SK-N-SH treated with all-trans-retinoic acid at 6 μM for 48 hours (cell line): ENCODE measurements around the gene PRKCQ.

Experiments
- ATAC-seq: fragments of 200-7000 bp; cut with Tn5 transposase; 3 replicates; pipeline ENCODE4 v1.9.1; 2020; ENCODE audit warnings: mild to moderate bottlenecking, moderate library complexity
- ARNTL ChIP-seq: fragments of 450-650 bp; formaldehyde crosslinking; IDR thresholded peaks from 2 replicates; pipeline ENCODE4 v1.5.0; 2020; ENCODE audit warnings: low read depth, mild to moderate bottlenecking, moderate library complexity, borderline replicate concordance
- BACH2 ChIP-seq: fragments of 250-450 bp; sonication (Bioruptor Pico); IDR thresholded peaks from 2 replicates; pipeline ENCODE4 v1.9.0; 2021; ENCODE audit warnings: mild to moderate bottlenecking, borderline replicate concordance
- CSDC2 ChIP-seq: fragments of 250-450 bp; sonication (Bioruptor Pico); IDR thresholded peaks from 2 replicates; pipeline ENCODE4 v1.5.0; 2020; ENCODE audit warnings: mild to moderate bottlenecking, moderate library complexity
- ESRRG ChIP-seq: fragments of 250-450 bp; sonication (Bioruptor Pico); IDR thresholded peaks from 2 replicates; pipeline ENCODE4 v1.6.1; 2021; ENCODE audit warnings: mild to moderate bottlenecking
- GLIS3 ChIP-seq: fragments of 250-450 bp; sonication (Bioruptor Pico); IDR thresholded peaks from 2 replicates; pipeline ENCODE4 v1.5.0; 2020; ENCODE audit warnings: mild to moderate bottlenecking, moderate library complexity
- ISL1 ChIP-seq: fragments of 250-450 bp; sonication (Bioruptor Pico); IDR thresholded peaks from 2 replicates; pipeline ENCODE4 v2.1.2; 2022; ENCODE audit warnings: mild to moderate bottlenecking, moderate library complexity
- OSR1 ChIP-seq: fragments of 250-450 bp; sonication (Bioruptor Pico); IDR thresholded peaks from 2 replicates; pipeline ENCODE4 v1.8.0; 2022; ENCODE audit warnings: moderate library complexity, mild to moderate bottlenecking, inconsistent platforms
- PPARA ChIP-seq: fragments of 250-450 bp; sonication (Bioruptor Pico); IDR thresholded peaks from 2 replicates; pipeline ENCODE4 v1.5.0; 2020; ENCODE audit warnings: mild to moderate bottlenecking, borderline replicate concordance
- RARB ChIP-seq: fragments of 250-450 bp; sonication (Bioruptor Pico); IDR thresholded peaks from 2 replicates; pipeline ENCODE4 v1.8.0; 2021; ENCODE audit warnings: mild to moderate bottlenecking, moderate library complexity
- SNAI2 ChIP-seq: fragments of 250-450 bp; sonication (Bioruptor Pico); IDR thresholded peaks from 2 replicates; pipeline ENCODE4 v1.5.0; 2020; ENCODE audit warnings: mild to moderate bottlenecking, moderate library complexity
- TCF4 ChIP-seq: fragments of 250-450 bp; sonication (Bioruptor Pico); IDR thresholded peaks from 2 replicates; pipeline ENCODE4 v1.8.0; 2021; ENCODE audit warnings: mild to moderate bottlenecking, moderate library complexity, borderline replicate concordance
- TOX ChIP-seq: fragments of 250-450 bp; sonication (Bioruptor Pico); IDR thresholded peaks from 2 replicates; pipeline ENCODE4 v1.8.0; 2021; ENCODE audit warnings: mild to moderate bottlenecking, moderate library complexity, borderline replicate concordance
- ZC3H10 ChIP-seq: fragments of 250-450 bp; sonication (Bioruptor Pico); IDR thresholded peaks from 2 replicates; pipeline ENCODE4 v1.5.1; 2021; ENCODE audit warnings: mild to moderate bottlenecking, moderate library complexity
- ZFP3 ChIP-seq: fragments of 250-450 bp; sonication (Bioruptor Pico); IDR thresholded peaks from 2 replicates; pipeline ENCODE4 v1.5.0; 2020; ENCODE audit warnings: mild to moderate bottlenecking, moderate library complexity
- ZFP30 ChIP-seq: fragments of 450-650 bp; formaldehyde crosslinking; IDR thresholded peaks from 2 replicates; pipeline ENCODE4 v1.5.0; 2022; ENCODE audit warnings: mild to moderate bottlenecking, moderate library complexity
- ZNF565 ChIP-seq: fragments of 450-650 bp; formaldehyde crosslinking; conservative IDR thresholded peaks from 2 replicates; pipeline ENCODE4 v1.5.0; 2020; ENCODE audit warnings: low read depth, mild to moderate bottlenecking, moderate library complexity
- ZNF70 ChIP-seq: fragments of 450-650 bp; formaldehyde crosslinking; IDR thresholded peaks from 2 replicates; pipeline ENCODE4 v1.5.0; 2020; ENCODE audit warnings: mild to moderate bottlenecking, moderate library complexity
- ZNF8 ChIP-seq: fragments of 450-650 bp; formaldehyde crosslinking; IDR thresholded peaks from 2 replicates; pipeline ENCODE4 v1.5.0; 2020; ENCODE audit warnings: mild to moderate bottlenecking, moderate library complexity
- TF ChIP-seq, protein P1 (sequence below): fragments of 250-450 bp; sonication (Bioruptor Pico); IDR thresholded peaks from 2 replicates; pipeline ENCODE4 v1.5.1; 2021; ENCODE audit warnings: mild to moderate bottlenecking, moderate library complexity
- TF ChIP-seq, protein P2 (sequence below): fragments of 250-450 bp; sonication (Bioruptor Pico); IDR thresholded peaks from 2 replicates; pipeline ENCODE4 v1.8.0; 2021; ENCODE audit warnings: low read depth, mild to moderate bottlenecking, moderate library complexity, borderline replicate concordance
- TF ChIP-seq, protein P3 (sequence below): fragments of 250-450 bp; sonication (Bioruptor Pico); IDR thresholded peaks from 2 replicates; pipeline ENCODE4 v1.5.1; 2020; ENCODE audit warnings: low read depth, mild to moderate bottlenecking, moderate library complexity
- TF ChIP-seq, protein P4 (sequence below): fragments of 250-450 bp; sonication (Bioruptor Pico); IDR thresholded peaks from 2 replicates; pipeline ENCODE4 v1.5.0; 2020; ENCODE audit warnings: mild to moderate bottlenecking, moderate library complexity

PRKCQ gene

DNA sequence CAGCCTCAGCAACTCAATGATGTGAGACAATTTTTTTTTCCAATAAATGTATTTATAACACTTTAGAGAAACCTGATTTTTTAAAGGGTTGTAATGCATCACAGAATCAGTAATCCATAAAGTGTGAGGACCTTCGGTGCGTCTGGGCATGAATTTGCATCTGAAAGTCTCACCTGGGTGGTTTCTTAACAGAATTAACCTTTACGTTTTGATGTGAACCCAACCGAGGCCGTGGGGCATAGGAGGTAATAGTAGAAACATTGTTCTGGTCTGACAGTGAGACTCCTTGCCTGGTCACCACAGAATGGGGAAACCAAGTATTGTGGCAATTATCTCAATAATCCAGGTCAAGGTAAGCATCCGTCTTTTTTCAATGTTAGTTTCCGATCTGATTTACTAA, 114.6 kb downstream of the PRKCQ start:
- TF ChIP-seq ZC3H10 (CRISPR knock-in tag) (no peak), ZFP30 (no peak), ISL1 (CRISPR knock-in tag) (no peak), PPARA (no peak), RARB (no peak), TOX (CRISPR knock-in tag) (no peak), GLIS3 (no peak)
- TF ChIP-seq, protein P1, sequence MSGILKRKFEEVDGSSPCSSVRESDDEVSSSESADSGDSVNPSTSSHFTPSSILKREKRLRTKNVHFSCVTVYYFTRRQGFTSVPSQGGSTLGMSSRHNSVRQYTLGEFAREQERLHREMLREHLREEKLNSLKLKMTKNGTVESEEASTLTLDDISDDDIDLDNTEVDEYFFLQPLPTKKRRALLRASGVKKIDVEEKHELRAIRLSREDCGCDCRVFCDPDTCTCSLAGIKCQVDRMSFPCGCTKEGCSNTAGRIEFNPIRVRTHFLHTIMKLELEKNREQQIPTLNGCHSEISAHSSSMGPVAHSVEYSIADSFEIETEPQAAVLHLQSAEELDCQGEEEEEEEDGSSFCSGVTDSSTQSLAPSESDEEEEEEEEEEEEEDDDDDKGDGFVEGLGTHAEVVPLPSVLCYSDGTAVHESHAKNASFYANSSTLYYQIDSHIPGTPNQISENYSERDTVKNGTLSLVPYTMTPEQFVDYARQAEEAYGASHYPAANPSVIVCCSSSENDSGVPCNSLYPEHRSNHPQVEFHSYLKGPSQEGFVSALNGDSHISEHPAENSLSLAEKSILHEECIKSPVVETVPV: no peak
- no peak for ATAC-seq

DNA sequence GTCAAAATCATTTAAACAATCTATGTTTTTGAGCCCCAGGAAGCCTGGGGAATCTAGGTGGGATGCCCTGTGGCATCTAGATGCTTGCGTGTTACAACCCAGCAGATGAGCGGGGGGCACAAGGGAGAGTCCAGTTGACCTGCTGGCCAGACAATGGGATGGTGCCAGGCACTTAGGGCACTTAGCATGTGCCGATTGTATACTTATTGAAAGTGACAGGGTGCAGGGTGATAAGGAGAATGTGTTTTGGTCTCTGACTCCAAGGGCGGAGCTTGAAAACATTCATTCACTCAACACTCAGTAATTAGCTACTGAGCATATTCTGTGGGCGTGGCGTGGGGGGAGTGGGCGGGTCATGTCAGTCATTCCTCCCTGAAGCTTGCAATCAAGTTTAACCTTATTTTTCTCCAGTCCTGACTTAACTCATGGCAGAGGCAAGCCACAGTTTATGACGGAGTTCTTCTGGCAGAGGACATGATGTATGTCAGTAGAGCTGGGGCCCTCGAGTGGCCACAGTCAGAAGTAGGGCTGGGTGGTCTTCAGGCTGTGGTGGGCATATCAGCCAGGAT, 115.1 kb downstream of the PRKCQ start:
- no peak for TF ChIP-seq ZNF8 (CRISPR knock-in tag)
- no peak for TF ChIP-seq ZNF565 (CRISPR knock-in tag)
- TF ChIP-seq GLIS3: no peak
- no peak for TF ChIP-seq OSR1 (CRISPR knock-in tag)
- no peak for TF ChIP-seq BACH2 (CRISPR knock-in tag)
- no peak for TF ChIP-seq ARNTL (CRISPR knock-in tag)
- TF ChIP-seq ZFP3 (CRISPR knock-in tag): no peak
- no peak for TF ChIP-seq ESRRG (CRISPR knock-in tag)
- TF ChIP-seq CSDC2 (CRISPR knock-in tag): no peak
- no peak for ATAC-seq

DNA sequence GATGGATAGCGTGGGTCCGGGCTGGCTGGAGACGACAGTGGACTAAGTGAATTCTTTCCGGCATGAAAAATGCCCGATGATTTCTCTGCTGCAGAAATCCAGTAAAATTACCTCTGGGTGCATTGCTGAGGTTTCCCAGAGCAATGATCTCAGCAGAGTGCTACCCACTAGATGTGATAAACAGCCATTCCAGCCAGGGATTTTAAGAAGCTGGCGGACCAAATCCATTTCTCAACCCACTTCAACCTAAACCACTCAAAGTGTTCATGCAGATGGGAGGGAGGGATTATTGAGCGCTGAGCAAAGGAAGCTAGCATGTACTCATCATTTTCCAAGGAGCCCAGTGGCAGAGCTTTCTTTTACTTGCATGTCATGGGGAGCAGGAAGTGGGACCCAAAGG, 116.7 kb downstream of the PRKCQ start:
- no peak for ATAC-seq

DNA sequence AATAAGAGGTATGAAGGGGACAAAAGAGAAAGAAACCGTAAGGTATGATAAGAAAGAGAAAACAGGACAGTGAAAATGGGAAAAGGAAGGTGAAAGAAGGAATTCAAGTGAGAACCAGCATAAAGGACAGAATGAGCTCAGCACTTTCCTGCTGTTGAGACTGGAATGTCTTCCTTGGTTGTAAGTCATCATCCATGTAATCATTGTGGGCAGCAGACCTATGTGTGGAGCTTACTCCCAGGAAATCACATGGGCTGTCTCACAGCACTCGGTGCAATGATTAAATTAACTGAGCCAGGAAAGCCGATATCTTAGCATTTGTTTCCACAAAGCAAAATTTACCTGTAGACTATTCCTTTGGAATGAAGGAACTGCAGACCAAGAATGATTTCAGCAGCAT, 118.1 kb downstream of the PRKCQ start:
- no peak for TF ChIP-seq BACH2 (CRISPR knock-in tag)
- TF ChIP-seq, protein P2, sequence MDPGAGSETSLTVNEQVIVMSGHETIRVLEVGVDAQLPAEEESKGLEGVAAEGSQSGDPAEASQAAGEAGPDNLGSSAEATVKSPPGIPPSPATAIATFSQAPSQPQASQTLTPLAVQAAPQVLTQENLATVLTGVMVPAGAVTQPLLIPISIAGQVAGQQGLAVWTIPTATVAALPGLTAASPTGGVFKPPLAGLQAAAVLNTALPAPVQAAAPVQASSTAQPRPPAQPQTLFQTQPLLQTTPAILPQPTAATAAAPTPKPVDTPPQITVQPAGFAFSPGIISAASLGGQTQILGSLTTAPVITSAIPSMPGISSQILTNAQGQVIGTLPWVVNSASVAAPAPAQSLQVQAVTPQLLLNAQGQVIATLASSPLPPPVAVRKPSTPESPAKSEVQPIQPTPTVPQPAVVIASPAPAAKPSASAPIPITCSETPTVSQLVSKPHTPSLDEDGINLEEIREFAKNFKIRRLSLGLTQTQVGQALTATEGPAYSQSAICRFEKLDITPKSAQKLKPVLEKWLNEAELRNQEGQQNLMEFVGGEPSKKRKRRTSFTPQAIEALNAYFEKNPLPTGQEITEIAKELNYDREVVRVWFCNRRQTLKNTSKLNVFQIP (CRISPR knock-in tag): no peak
- no peak for TF ChIP-seq RARB
- no peak for TF ChIP-seq ZNF70 (CRISPR knock-in tag)
- no peak for TF ChIP-seq CSDC2 (CRISPR knock-in tag)
- TF ChIP-seq ESRRG (CRISPR knock-in tag): no peak
- TF ChIP-seq, protein P3, sequence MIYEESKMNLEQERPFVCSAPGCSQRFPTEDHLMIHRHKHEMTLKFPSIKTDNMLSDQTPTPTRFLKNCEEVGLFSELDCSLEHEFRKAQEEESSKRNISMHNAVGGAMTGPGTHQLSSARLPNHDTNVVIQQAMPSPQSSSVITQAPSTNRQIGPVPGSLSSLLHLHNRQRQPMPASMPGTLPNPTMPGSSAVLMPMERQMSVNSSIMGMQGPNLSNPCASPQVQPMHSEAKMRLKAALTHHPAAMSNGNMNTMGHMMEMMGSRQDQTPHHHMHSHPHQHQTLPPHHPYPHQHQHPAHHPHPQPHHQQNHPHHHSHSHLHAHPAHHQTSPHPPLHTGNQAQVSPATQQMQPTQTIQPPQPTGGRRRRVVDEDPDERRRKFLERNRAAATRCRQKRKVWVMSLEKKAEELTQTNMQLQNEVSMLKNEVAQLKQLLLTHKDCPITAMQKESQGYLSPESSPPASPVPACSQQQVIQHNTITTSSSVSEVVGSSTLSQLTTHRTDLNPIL: no peak
- TF ChIP-seq ARNTL (CRISPR knock-in tag): no peak
- no peak for TF ChIP-seq ZFP30
- no peak for TF ChIP-seq TCF4
- TF ChIP-seq OSR1 (CRISPR knock-in tag): no peak
- no peak for TF ChIP-seq GLIS3
- TF ChIP-seq ZNF8 (CRISPR knock-in tag): no peak
- no peak for TF ChIP-seq ZFP3 (CRISPR knock-in tag)
- TF ChIP-seq SNAI2: no peak
- TF ChIP-seq, protein P1: no peak
- TF ChIP-seq ISL1 (CRISPR knock-in tag): no peak
- TF ChIP-seq, protein P4, sequence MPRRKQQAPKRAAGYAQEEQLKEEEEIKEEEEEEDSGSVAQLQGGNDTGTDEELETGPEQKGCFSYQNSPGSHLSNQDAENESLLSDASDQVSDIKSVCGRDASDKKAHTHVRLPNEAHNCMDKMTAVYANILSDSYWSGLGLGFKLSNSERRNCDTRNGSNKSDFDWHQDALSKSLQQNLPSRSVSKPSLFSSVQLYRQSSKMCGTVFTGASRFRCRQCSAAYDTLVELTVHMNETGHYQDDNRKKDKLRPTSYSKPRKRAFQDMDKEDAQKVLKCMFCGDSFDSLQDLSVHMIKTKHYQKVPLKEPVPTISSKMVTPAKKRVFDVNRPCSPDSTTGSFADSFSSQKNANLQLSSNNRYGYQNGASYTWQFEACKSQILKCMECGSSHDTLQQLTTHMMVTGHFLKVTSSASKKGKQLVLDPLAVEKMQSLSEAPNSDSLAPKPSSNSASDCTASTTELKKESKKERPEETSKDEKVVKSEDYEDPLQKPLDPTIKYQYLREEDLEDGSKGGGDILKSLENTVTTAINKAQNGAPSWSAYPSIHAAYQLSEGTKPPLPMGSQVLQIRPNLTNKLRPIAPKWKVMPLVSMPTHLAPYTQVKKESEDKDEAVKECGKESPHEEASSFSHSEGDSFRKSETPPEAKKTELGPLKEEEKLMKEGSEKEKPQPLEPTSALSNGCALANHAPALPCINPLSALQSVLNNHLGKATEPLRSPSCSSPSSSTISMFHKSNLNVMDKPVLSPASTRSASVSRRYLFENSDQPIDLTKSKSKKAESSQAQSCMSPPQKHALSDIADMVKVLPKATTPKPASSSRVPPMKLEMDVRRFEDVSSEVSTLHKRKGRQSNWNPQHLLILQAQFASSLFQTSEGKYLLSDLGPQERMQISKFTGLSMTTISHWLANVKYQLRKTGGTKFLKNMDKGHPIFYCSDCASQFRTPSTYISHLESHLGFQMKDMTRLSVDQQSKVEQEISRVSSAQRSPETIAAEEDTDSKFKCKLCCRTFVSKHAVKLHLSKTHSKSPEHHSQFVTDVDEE: no peak
- no peak for TF ChIP-seq ZNF565 (CRISPR knock-in tag)
- TF ChIP-seq TOX (CRISPR knock-in tag): no peak
- no peak for ATAC-seq

More for the DNA sequence above, 116.7 kb downstream of the PRKCQ start:
- TF ChIP-seq, protein P2 (CRISPR knock-in tag): no peak
- no peak for TF ChIP-seq ESRRG (CRISPR knock-in tag)
- no peak for TF ChIP-seq GLIS3
- TF ChIP-seq ZNF8 (CRISPR knock-in tag): no peak
- no peak for TF ChIP-seq ZNF70 (CRISPR knock-in tag)
- TF ChIP-seq RARB: no peak
- no peak for TF ChIP-seq CSDC2 (CRISPR knock-in tag)
- no peak for TF ChIP-seq OSR1 (CRISPR knock-in tag)
- TF ChIP-seq ZFP30: no peak
- no peak for TF ChIP-seq TCF4
- TF ChIP-seq ZNF565 (CRISPR knock-in tag): no peak
